ENCODE measurements around the gene NHERF1.
A peak's percentile ranks its signal among the peaks of the same experiment; 100 is the strongest.

NHERF1 gene

DNA sequence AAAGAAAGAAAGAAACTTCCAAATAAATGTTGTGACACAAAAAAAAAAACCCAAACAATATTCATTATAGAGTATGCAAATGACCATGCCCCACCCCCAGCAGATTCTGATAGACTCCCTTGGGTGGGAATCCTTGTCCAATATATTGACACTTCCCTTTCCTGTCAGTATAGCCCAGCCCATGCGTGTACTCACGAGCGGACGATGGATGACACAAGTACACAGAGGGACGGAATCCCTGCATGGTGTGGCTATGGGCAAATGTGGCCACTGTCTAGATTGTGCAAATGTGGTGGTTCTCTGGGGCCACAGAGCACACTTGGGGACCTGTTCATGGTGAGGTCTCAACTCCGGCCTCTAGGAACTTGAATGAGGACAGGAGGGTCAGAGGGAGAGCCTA, 8.3 kb upstream of the NHERF1 start:
- Histone ChIP-seq H3K9me3 (ENCODE audit: low read length) (no peaks in the 10 kb centered on the region), H3K9ac (ENCODE audit: low read length) (no peak overlapping the region), H3K4me3 (ENCODE audit: low read depth, low read length, poor library complexity, severe bottlenecking) (no peak overlapping the region), H3K9me2 (ENCODE audit: low read depth, low read length) (no peaks in the 10 kb centered on the region), H4K20me1 (ENCODE audit: insufficient read depth, low read length) (no peaks in the 10 kb centered on the region), H3K27ac (ENCODE audit: low read depth, low read length, poor library complexity, severe bottlenecking) (no peak overlapping the region), H3K4me2 (ENCODE audit: low read length) (no peak overlapping the region), H3K79me2 (ENCODE audit: insufficient read depth, low read length) (no peaks in the 10 kb centered on the region), H3K36me3 (ENCODE audit: insufficient read depth, low read length) (no peaks in the 10 kb centered on the region), H3K4me1 (ENCODE audit: insufficient read depth, low read length, severe bottlenecking) (peaks cover 37% of the 10 kb centered on the region), H2AFZ (ENCODE audit: low read length) (no peak overlapping the region), H3K27me3 (ENCODE audit: insufficient read depth, low read length) (no peaks in the 10 kb centered on the region; the same call in 1 of the 2 replicates), H3F3A (ENCODE audit: insufficient read depth, low read length) (no peaks in the 10 kb centered on the region)
- TF ChIP-seq, protein P1, sequence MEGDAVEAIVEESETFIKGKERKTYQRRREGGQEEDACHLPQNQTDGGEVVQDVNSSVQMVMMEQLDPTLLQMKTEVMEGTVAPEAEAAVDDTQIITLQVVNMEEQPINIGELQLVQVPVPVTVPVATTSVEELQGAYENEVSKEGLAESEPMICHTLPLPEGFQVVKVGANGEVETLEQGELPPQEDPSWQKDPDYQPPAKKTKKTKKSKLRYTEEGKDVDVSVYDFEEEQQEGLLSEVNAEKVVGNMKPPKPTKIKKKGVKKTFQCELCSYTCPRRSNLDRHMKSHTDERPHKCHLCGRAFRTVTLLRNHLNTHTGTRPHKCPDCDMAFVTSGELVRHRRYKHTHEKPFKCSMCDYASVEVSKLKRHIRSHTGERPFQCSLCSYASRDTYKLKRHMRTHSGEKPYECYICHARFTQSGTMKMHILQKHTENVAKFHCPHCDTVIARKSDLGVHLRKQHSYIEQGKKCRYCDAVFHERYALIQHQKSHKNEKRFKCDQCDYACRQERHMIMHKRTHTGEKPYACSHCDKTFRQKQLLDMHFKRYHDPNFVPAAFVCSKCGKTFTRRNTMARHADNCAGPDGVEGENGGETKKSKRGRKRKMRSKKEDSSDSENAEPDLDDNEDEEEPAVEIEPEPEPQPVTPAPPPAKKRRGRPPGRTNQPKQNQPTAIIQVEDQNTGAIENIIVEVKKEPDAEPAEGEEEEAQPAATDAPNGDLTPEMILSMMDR (IDR thresholded peaks at IDR 0.05; ENCODE audit: low read length), result no peak
- TF ChIP-seq EZH2 (IDR thresholded peaks at IDR 0.05; ENCODE audit: borderline replicate concordance, low read length), result no peak

DNA sequence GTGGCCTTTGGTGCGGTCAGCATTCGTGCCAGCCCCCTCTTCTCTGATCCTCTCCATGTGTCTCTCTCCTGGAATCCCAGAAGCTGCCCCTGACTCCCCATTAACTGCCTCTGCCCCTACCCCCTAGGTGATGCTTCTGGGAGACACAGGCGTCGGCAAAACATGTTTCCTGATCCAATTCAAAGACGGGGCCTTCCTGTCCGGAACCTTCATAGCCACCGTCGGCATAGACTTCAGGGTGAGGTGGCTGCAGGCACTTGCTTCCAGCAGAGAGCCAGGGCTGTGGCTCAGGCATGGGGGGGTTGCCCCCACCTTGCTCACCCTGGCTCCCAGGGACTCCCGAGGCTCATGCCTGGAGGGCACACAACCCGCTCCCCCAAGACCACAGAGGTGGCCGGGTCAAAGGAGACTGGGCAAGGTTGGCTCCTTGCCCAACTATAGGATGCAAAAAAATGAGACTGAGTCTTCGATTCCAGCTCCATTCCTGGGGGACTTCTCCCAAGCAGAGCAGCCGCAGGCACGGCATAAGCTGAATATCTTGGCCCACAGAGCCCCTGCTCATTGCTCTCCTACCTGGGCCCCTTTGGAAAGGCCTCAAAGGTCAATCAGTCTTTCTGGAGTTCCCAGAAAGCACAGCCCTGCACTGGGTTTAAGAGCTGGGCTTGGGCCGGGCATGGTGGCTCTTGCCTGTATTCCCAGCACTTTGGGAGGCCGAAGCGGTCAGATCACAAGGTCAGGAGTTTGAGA, 7.6 kb upstream of the NHERF1 start:
- H3K4me2 ChIP-seq (ENCODE audit: low read length), result no peak overlapping the region

DNA sequence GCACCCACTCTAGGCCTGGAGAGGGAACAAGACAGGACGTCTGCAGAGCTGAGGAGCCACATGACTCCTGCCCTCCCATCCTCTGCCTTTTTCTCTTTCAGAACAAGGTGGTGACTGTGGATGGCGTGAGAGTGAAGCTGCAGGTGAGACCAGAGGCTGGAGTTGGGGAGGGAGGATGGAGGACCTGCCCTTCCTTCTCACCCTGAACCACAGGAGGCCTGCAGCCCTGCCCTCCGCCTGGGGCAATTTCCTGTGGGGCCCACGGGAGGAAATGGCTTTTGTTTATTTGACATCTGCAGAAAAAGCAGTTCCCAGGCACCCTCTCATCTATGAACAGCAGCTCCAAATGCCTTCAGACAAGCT, 6.3 kb upstream of the NHERF1 start:
- H3K36me3 ChIP-seq (ENCODE audit: insufficient read depth, low read length), result no peaks in the 10 kb centered on the region
- H3K4me1 ChIP-seq (ENCODE audit: insufficient read depth, low read length, severe bottlenecking), result peaks cover 28% of the 10 kb centered on the region
- H3K4me3 ChIP-seq (ENCODE audit: low read depth, low read length, poor library complexity, severe bottlenecking), result no peak overlapping the region
- peak overlapping the region; percentile 10 for H3K27ac ChIP-seq (ENCODE audit: low read depth, low read length, poor library complexity, severe bottlenecking)
- H3F3A ChIP-seq (ENCODE audit: insufficient read depth, low read length), result no peaks in the 10 kb centered on the region
- no peak overlapping the region for H3K9ac ChIP-seq (ENCODE audit: low read length)
- no peaks in the 10 kb centered on the region for H3K9me2 ChIP-seq (ENCODE audit: low read depth, low read length)
- H3K9me3 ChIP-seq (ENCODE audit: low read length), result no peaks in the 10 kb centered on the region
- no peaks in the 10 kb centered on the region for H4K20me1 ChIP-seq (ENCODE audit: insufficient read depth, low read length)
- no peak overlapping the region for H2AFZ ChIP-seq (ENCODE audit: low read length)
- no peak for TF ChIP-seq EZH2 (IDR thresholded peaks at IDR 0.05; ENCODE audit: borderline replicate concordance, low read length)
- TF ChIP-seq, protein P1 (IDR thresholded peaks at IDR 0.05; ENCODE audit: low read length), result no peak
- peak overlapping the region; percentile 21; the same call in 1 of the 2 replicates for H3K4me2 ChIP-seq (ENCODE audit: low read length)
- H3K27me3 ChIP-seq (ENCODE audit: insufficient read depth, low read length), result no peaks in the 10 kb centered on the region; the same call in 1 of the 2 replicates
- no peaks in the 10 kb centered on the region for H3K79me2 ChIP-seq (ENCODE audit: insufficient read depth, low read length)

More for the DNA sequence above, 7.6 kb upstream of the NHERF1 start:
- Histone ChIP-seq H3K79me2 (ENCODE audit: insufficient read depth, low read length) (no peaks in the 10 kb centered on the region), H3K4me3 (ENCODE audit: low read depth, low read length, poor library complexity, severe bottlenecking) (no peak overlapping the region), H3K9ac (ENCODE audit: low read length) (no peak overlapping the region), H4K20me1 (ENCODE audit: insufficient read depth, low read length) (no peaks in the 10 kb centered on the region), H2AFZ (ENCODE audit: low read length) (no peak overlapping the region), H3K27ac (ENCODE audit: low read depth, low read length, poor library complexity, severe bottlenecking) (no peak overlapping the region), H3F3A (ENCODE audit: insufficient read depth, low read length) (no peaks in the 10 kb centered on the region), H3K9me2 (ENCODE audit: low read depth, low read length) (no peaks in the 10 kb centered on the region), H3K9me3 (ENCODE audit: low read length) (no peaks in the 10 kb centered on the region), H3K27me3 (ENCODE audit: insufficient read depth, low read length) (no peaks in the 10 kb centered on the region; the same call in 1 of the 2 replicates), H3K36me3 (ENCODE audit: insufficient read depth, low read length) (no peaks in the 10 kb centered on the region), H3K4me1 (ENCODE audit: insufficient read depth, low read length, severe bottlenecking) (peaks cover 37% of the 10 kb centered on the region)
- no peak for TF ChIP-seq EZH2 (IDR thresholded peaks at IDR 0.05; ENCODE audit: borderline replicate concordance, low read length)
- TF ChIP-seq, protein P1 (IDR thresholded peaks at IDR 0.05; ENCODE audit: low read length), result no peak

All from OCI-LY1 (cell line).